Stimulated activated CD8-positive, alpha-beta memory T cell treated with anti-CD3 and anti-CD28 coated beads, Interleukin-7, amount 100 ng/mL, for 1 hour (primary cell): ENCODE results near the gene TPSAB1.
"Not testable (repeated sequence)": the region's sequence is repeated elsewhere in the genome, so short reads cannot be mapped to it uniquely, and the experiment has no call there.

Experiments used
- DNase-seq, 2 donors: peaks; one replicate each; pipeline ENCODE4 v3.0.0-alpha.2; 2020; ENCODE audit warnings: low read depth in 2 of 2

Gene TPSAB1

DNA sequence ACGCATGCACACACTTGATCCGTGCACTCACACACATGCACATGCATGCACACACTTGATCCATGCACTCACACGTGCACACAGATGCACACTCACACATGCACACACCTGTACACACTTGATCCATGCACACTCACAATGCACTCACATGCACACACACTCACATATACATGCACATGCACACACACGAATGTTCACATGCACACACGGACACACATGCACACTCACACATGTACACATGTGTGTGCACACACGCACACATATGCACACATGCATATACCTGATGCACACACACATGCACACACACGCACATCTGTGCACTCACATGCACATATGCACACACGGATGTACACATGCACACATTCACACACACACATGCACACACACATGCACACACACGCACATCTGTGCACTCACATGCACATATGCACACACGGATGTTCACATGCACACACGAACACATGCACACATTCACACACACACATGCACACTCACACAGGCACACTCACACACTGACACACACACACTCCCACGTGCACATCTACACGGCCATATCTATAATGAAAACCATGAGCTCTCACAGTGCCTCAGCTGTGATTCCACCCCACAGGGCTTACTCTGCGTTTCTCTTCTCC lies 7.5 kb downstream of the TPSAB1 start:
- not testable (repeated sequence) for DNase-seq

DNA sequence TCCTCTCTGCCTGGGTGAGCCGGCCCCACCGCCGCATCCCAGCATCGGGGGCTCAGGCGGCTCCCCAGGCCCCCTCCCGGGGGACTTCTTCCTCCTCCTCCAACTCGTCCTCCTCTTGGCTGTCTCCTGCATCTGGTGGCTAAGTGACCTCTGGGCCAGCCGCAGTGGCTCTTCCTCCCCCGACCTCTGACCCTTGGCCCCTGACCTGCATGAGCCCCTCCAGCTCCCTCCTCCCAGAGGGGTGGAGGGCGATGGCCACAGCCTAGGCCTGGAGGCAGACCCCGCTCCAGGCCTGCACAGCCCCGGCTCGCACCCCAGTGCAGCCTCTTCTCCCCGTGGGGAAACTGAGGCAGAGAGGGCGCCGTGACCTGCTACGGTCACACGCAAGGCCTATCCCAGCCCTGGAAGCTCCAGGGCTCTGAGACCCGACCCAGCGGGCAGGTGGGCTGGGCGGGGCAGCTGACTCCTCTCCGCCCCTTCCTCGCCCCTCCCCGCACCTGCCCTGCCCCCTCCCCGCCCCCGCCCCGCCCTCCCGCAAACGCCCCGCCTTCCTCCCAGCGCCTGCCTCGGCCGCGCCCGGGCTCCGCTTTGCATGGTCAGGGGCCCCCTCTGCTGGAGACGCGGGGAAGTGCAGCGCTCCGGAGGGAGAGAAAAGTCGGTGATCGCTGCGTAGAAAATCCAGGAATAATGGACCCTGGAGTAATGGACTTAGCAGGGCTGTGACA lies 8.7 kb downstream of the TPSAB1 start:
- DNase-seq, result not testable (repeated sequence)

DNA sequence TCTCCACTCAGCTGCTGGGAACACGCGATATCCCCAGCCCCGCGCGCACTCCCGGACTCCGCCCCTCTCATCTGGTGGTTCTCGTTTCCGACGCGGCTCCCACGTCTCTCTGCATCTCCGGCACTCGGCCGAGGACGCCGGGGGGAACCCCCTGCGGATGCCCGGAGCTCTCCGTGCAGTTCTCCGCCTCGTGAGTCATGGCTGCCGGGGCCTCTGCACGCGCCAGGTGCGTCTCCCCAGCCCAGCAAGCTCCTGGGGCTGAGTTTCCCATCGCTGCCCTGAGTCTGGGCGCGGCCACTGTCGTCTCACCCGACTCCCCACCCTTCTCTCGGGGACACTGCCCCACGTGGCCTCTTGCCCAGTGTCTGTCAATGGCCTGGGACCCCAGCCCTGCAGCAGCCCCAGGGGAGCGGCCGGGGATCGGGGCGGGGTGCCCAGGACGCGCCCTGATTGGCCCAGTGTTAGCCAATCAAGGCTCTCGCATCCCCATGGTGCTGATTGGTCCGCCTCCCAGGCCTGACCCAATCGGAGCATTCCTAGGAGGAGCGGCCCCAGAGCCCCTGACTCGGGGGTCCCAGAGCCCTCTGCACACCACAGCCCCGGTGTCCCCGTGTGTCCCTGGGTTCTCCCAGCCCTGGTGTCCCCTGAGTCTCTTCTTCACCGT lies 13.3 kb downstream of the TPSAB1 start:
- not testable (repeated sequence) for DNase-seq

DNA sequence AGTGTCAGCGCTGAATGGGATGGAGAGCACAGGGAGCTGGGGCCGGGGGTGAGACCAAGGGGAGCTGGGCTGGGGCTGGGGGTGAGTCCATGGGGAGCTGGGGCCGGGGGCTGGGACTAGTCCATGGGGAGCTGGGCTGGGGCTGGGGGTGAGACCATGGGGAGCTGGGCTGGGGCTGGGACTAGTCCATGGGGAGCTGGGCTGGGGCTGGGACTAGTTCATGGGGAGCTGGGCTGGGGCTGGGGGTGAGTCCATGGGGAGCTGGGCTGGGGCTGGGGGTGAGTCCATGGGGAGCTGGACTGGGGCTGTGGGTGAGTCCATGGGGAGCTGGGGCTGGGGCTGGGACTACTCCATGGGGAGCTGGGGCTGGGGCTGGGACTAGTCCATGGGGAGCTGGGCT lies 14.3 kb downstream of the TPSAB1 start:
- not testable (repeated sequence) for DNase-seq

DNA sequence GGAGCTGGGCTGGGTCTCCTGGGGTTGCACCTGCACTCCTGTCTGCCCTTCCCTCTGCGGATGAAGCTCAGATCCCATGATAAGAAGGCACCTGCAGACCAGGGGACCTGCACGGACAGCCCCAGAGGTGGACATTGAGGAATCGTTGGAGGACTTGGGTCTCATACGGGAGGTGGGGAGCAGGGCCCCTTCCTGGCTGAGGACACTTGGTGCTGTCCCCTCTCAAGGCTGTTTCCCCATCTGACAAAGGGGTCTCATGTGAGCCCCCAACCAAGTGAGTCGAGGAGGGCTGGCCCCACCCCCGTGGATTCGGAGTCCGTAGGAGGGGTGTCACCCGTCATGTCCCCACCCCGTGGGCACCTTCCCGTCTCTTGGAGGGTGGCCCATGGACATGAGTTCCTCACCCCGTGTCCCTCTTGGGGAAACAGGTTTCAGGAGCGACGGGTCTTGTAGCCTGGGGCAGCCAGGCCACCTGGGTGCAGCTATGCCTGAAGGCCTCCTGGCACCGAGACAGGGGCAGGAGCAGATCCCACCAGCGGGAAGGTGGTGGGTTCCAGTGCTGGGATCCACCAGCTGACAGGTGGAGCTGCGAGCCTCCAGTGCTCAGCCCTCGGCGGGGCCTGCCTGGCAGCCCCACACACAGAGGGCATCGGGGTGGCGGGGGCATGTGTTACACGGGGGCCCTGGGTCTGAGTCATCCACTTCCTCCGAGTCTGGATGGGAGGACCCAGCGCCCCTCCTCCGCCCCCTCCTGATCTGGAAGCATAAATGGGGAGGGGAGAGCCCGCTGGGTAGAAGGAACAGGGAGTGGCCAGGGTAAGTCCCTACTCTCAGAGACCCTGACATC lies 15.0 kb downstream of the TPSAB1 start, which contains the start of gene TPSD1:
TSS of gene TPSD1 (plus strand) at position 794 of the 847 bp plus-strand sequence. CDS start 212 bp downstream, outside the sequence.
- not testable (repeated sequence) for DNase-seq

DNA sequence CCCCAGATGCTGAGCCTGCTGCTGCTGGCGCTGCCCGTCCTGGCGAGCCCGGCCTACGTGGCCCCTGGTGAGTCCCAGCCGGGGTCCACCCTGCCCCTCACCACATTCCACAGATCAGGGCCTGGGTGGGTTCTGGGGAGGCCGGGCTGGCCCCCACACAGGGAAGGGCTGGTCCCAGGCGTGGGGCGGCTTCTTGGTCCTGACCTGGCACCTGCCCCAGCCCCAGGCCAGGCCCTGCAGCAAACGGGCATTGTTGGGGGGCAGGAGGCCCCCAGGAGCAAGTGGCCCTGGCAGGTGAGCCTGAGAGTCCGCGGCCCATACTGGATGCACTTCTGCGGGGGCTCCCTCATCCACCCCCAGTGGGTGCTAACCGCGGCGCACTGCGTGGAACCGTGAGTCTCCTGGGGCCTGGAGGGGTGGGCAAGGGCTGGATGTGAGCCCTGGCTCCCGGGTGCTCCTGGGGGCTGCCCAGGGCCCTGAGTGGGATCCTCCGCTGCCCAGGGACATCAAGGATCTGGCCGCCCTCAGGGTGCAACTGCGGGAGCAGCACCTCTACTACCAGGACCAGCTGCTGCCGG lies 15.9 kb downstream of the TPSAB1 start:
- DNase-seq, result not testable (repeated sequence)

DNA sequence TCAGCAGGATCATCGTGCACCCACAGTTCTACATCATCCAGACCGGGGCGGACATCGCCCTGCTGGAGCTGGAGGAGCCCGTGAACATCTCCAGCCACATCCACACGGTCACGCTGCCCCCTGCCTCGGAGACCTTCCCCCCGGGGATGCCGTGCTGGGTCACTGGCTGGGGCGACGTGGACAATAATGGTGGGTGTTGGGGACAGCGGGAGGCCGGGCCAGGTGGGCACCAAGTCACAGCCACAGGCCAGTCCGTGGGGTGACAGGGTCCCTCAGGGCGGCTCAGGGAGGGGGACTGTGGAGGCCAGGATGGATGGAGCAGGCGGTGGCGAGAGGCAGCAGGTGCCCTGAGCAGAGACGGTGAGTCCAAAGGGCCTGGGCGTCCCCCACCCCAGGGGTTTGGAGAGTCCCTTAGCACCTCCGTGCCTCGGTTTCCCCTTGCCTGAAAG lies 16.4 kb downstream of the TPSAB1 start:
- no peak for DNase-seq

DNA sequence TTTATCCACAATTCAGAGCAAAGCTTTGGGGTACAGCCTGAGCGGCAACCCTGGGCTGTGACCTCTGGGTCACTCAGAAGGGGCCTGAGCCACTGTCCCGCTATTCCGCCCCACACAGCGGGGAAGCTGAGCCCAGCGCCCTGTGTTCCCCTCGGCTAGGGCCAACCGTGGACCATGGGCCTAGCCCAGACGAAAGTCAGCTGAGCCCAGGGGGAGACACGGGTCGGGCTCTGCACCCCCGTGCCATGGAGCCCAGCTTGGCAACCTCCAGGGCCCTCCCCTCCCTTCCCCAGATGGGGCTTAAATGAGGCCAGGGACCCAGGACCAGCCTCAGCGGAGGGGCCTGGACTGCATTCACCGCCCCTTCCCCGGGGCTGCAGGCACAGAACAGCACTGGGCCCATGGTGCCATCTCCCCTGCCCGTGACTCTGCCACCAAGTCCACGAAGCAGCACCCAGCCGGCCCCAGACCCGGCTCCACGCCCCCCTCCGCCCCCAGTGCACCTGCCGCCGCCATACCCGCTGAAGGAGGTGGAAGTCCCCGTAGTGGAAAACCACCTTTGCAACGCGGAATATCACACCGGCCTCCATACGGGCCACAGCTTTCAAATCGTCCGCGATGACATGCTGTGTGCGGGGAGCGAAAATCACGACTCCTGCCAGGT lies 17.2 kb downstream of the TPSAB1 start:
- DNase-seq, result no peak

DNA sequence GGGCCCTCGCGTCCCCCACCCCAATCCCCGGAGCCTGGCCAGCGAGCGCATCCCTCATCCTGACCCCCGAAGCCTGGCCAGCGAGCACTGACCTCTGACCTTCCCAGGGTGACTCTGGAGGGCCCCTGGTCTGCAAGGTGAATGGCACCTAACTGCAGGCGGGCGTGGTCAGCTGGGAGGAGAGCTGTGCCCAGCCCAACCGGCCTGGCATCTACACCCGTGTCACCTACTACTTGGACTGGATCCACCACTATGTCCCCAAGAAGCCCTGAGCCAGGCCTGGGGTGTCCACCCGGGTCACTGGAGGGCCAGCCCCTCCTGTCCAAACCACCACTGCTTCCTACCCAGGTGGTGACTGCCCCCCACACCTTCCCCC lies 17.7 kb downstream of the TPSAB1 start:
- DNase-seq, result no peak

DNA sequence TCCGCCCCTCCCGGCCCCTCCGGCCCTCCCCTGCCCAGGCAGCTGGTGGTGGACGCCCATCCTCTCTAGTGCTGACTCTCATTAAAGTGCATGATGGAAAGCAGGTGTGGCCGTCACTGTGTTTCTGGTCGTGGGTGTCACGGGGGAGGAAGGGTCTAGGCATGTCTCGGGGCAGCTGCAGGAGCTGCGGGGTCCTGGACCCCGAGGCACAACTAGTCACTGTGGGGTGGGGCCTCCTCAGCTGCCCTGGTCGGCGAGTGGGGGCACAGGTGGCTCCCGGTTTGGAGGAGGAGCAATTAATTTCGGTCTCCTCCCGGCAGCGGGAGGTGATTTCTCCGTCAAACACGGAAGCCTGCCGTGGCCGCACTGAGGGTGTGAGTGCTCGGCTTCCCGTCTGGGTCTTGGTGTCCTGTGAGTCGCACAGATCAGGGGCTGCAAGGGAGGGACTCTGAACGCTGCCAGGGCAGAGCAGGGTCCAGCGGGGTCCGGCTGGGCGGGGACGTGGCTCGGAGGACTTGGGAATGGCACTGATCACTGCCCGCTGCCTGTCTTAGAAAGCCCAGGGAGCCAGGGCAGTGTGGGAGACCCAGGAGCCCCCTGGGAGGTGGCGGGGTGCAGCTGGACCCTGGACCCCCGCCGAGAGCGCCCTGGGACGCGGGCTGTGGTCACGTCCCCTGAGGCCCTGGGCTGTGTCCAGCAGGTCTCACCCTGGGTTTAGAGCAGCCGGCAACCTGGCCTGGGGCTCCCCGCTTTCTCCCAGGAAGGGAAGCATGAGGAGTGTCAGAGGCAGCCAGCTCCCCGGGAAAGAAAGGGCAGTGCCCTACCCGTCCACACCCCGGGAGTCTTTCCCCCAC lies 18.6 kb downstream of the TPSAB1 start:
- no peak for DNase-seq

DNA sequence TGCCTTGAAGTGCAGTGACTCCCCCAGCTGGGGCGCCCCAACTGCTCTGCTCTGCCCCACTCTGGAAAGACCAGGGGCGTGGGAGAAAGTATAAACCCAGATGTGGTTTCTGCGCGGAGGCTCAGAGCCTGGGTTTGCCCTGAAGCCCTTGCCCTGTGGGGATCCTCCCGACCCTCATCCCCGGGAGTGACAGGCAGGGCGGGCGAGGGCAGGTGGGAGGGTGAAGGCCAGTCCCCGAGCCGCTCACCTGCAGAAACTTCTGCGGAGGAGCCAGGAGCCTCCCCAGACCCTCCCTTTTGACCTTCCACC lies 19.2 kb downstream of the TPSAB1 start:
- no peak for DNase-seq

DNA sequence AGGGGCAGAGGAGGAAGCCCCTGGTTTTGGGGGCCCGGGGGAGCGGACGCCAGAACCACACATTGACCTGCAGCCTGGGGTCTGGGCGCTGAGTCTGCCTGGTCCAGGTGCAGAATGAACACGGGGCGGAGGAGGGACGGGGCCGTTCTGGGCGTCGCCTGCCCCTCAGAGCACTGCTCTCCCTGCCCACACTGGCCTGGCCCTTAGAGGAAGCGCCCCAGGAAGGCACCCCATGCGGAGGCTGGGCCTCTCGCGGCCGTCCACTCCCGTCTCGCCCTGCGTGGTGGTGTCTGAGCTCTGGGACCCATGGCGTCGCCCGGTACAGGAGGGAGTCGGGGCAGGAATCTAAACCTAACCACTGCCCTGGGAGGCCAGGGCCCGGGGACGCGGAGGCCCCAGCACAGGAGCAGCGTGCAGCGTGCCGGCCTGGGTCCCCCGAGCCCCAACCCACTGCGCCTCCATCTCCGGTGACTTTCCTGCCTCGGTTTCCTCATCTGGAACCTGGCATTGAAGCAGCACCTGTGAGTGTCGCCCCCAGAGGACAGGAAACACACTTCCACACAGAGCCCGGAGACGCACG lies 19.7 kb downstream of the TPSAB1 start:
- DNase-seq, result no peak

DNA sequence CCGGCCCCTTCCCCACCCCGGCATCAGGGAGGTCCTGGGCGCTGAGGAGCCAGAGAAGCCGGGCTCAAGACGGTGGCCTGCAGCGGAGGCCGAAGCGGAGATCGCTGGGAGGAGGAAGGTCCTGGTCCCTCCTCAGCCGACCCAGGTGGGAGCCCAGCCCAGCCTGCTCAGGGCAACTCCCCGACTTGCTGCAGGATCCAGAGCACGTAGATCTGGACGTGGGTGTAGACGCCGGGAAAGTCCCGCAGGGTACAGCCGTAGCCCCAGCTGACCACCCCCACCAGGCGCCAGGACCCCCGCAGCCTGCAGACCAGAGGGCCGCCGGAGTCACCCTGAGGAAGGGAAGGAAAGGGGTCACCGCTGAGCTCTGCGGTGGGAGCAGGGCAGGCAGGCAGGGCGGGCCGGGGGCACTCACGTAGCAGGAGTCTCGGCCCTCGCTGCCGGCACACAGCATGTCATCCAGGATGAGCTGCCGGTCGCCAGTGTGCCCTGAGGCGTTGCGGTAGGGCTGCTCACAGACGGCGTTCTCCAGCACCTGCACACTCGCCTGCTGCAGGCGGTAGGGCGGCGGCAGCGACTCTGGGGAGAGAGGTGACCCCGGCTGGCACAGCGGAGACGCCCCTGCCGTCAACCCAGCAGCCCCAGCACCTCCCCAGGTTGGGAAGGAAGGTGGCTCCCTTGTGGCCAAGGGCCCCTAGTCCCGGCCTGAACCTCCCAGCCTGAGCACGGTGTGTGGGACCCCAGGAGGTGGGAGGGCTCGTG lies 20.8 kb downstream of the TPSAB1 start:
- DNase-seq, result no peak

DNA sequence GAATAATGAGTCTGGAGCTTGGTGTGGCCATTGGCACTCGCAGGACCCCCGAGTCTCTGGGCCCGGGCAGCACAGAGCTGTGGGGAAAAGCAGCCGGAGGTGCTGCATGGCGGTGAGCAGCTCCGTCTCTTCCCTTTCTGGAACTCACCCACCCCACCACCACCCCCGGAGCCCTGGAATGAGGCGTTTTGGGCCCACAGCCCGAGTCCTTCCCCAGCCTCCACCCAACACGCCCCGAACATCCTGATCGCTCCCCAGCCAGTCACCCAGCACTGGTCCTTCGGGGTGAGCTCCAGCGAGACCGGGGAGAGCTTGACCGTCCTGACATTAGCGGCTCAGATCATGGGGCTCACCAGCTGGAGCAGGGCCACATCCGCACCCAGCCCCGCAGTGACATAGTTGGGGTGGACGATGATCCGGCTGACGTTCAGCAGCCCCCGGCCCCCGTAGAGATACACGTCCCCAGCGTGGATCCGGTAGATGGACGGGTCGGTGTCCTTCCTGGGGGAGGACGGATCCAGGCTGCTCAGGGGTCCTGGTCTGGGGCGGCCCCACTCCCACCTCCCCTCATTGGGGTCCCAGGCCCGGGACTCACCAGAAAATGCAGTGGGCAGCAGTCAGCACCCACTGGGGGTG lies 21.8 kb downstream of the TPSAB1 start:
- DNase-seq, result no peak

DNA sequence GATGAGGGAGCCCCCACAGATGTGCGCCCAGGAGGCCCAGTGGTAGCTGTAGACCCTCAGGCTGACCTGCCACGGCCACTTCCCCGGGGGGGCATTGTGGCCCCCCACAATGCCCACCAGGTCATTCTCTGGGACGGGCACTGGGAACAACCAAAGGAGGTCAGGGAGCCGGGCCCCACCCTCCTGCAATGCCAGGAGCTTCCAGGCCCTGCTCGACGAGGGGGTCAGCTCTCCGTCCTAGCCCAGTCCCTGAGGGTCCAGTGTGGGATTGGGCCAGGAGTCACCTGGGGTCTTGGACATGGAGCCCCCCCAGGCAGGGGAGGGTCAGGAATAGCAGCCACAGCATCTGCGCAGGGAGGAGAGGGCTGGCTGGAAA lies 22.3 kb downstream of the TPSAB1 start:
- DNase-seq, result no peak

DNA sequence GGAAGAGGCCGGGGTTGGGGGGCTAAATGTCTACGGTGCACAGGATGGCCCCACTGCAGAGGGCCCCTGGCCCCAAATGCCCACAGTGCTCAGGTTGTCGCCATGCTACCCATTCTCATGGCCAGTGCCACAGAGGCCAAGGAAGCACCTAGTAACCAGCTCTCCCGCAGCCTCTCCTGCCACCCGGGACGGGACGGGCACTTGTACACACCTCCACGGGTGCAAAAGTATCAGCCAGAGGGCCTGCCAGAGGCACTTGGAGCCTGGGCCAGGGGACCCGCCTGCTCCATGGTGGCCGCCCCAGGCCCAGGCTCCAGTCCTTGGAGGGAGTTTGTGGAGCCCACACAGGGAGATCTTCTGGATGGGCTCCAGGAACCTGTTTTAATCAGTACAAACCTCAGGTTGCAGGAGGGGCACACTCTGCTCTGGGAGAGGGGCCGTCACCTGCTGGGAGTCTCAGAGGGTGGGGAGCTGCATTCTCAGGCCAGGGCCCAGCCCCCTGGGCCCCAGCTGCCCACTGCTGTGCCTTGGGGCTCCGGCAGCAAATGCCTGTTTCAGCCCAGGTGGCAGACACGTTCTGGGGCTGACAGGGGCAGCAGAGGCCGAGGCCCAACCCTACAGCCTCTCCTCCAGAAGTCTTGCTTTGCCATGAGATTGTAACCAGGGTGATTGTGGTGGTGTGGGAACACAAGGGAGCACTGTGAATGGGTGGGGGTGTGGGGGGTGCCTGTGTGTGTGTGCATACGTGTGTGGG lies 23.3 kb downstream of the TPSAB1 start:
- DNase-seq, result no peak

DNA sequence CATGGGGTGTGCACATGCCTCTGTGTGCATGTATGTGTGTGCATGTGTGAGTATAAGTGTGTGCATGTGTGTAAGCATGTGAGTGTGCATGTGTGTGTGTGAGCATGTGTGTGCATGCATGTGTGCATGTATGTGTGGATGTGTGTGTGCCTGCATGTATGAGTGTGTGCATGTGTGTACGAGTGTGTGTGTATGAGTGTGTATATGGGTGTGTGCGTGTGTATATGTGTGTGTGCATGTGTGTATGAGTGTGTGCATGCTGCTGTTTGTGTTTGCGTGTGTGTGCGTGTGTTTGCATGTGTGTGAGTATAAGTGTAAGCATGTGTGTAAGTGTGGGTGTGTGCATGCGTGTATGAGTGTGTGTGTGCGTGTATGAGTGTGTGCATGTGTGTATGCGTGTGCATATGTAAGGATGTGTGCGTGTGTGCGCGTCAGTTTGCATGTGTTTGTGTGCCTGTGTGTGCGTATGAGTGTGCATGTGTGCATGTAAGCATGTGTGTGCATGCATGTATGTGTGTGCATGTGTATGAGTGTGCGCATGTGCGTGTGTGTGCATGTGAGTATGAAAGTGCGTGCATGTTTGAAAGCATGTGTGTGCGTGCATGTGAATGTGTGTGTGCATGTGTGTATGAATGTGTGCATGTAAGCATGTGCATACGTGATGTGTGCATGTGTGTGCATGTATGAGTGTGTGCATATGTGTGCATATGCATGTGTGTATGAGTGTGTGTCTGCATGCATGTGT lies 24.0 kb downstream of the TPSAB1 start:
- no peak for DNase-seq
